Daoy (cell line): Measurements from ENCODE around the gene TBC1D12. TPM values are rescaled to one million over a fixed set of nuclear protein-coding genes. Genes with fewer than 3 reads are reported as not detected.
A peak's percentile ranks its signal among the peaks of the same experiment; 100 is the strongest.
"Not testable (repeated sequence)": the region's sequence is repeated elsewhere in the genome, so short reads cannot be mapped to it uniquely, and the experiment has no call there.

Source experiments
- DNase-seq: peaks from one replicate; pipeline ENCODE4 v3.0.0-alpha.2; 2015; ENCODE audit warnings: low read depth
- total RNA-seq: library from RNA; depleted of rRNA; stranded (reverse); fragments of >200 nt; shearing (Covaris generic); gene quantifications from 2 replicates; pipeline ENCODE4 v1.2.3, GENCODE V29; 2014

The TBC1D12 gene
- total RNA-seq, 1 experiment from 2014 or later = 8.1 TPM

DNA sequence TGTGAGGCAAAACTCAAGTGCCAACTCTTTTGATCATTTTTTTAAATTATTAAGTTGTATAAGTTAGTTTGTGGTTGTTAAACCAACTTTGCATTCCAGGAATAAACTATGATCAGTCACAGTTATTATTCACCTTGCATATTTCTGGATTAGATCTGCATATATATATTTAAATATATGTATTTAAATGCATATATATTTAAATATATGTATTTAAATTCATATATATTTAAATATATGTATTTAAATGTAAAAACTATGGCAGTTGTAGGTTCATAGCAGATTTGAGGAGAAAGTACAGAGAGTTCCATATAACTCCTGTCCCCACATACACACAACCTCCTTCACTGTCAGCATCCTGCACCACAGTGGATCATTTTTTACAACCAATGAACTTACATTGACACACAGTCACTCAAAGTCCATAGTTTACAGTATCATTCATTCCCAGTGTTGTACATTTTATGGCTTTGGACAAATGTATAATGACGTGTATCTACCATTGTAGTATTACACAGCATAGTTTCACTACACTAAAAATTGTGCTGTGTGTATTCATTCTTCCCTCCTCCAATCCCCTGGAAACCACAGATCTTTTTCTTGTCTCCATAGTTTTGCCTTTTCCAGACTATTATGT is 49.7 kb downstream of the TBC1D12 start:
- no peak for DNase-seq

DNA sequence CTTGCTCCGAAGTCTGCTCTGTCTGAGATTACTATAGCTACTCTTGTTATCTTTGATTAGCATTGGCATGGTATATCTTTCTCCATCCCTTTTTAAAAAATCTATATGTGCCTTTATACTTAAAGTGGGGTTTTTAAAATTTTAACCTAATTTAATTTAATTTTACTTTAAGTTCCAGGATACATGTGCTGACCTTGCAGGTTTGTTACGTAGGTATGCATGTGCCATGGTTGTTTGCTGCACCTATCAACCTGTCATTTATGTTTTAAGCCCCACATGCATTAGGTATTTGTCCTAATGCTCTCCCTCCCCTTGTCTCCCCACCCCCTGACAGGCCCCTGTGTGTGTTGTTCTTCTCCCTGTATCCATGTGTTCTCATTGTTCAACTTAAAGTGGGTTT is 54.6 kb downstream of the TBC1D12 start:
- DNase-seq = no peak

DNA sequence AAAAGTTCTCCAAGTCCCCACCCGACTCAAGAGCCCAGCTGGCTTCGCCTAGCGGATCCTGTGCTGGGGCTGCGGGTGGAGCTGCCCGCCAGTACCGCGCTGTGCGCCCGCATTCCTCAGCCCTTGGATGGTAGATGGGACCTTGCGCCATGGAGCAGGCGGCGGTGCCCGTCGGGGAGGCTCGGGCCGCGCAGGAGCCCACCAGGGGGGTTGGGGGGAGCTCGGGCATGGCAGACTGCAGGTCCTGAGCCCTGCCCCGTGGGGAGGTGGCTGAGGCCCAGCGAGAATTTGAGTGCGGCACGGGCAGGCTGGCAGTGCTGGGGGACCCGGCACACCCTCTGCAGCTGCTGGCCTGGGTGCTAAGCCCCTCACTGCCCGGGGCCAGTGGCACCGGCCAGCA is 57.0 kb downstream of the TBC1D12 start:
- DNase-seq = no peak

DNA sequence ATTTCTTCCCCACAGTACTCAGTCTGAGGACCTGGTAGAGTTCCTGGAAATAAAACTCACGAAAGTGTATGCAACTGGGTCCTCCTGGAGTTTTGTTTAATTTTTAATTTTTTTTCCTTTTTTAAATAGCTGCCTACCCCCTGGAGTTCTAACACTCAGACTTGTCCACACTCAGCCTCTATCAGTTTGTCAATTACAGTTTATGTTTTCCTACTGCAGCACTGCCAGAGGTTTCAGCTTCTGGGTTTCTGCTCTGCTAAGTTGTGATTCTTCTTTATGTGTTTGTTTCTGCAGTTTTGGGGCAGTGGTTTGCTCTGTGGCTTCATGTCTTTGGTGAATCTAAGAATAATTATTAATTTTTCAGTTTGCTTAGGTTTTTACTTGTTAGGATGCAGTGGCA is 59.2 kb downstream of the TBC1D12 start:
- no peak for DNase-seq

DNA sequence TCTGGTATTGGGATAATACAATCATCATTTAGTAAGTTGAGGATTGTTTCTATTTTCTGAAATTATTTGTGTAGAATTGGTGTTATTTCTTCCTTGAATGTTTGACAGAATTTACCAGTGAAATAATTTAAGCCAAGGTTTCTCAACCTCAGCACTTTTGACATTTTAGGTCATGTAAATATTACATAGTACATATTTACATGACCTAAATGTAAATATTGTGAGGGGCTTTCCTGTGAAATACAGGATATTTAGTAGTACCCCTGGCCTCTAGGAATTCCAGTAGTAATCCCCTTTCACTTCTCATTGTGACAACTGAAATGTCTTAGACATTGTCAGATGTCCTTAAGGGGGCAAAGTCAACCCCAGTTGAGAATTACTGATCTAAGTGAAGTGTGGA is 59.8 kb downstream of the TBC1D12 start:
- DNase-seq = no peak

DNA sequence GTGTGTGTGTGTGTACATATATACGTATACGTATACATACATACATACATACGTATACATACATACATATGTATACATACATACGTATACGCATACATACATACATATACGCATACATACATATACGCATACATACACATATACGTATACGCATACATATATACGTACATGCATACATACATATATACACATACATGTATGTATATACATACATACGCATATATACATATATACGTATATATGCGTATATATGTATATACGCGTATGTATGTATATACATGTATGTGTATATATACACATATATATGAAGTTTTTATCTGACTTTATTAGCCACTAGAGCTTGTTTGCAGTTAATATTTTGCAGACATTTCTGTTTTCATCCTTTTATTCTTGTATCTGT is 63.3 kb downstream of the TBC1D12 start:
- no peak for DNase-seq

DNA sequence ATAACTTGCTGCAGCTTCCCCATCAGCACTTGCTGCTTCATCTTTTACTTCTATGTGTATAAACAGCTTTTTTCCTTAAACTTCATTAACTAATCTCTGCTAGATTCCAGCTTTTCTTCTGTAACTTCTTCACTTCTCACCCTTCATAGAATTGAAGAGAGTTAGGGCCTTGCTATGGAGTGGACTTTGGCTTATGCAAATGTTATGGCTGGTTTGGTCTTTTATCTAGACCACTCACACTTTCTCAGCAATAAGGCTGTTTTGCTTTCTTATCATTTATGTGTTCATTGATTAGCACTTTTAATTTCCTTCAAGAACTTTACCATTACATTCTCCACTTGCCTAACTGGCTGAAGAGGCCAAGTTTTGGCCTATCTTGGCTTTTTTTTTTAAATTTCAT is 79.1 kb downstream of the TBC1D12 start:
- DNase-seq = no peak

DNA sequence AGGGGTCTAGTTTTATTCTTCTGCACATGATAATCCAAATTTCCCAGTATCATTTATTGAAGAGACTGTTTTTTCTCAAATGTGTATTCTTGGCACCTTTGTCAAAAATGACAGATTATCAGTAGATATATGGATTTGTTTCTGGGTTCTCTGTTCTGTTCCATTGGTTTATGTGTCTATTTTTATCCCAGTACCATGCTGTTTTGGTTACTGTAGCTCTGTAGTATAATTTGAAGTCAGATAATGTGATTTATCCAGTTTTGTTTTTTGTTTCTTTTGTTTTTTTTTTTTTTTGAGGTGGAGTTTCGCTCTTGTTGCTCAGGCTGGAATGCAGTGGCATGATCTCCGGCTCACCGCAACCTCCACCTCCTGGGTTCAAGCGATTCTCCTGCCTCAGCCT is 81.6 kb downstream of the TBC1D12 start:
- no peak for DNase-seq

DNA sequence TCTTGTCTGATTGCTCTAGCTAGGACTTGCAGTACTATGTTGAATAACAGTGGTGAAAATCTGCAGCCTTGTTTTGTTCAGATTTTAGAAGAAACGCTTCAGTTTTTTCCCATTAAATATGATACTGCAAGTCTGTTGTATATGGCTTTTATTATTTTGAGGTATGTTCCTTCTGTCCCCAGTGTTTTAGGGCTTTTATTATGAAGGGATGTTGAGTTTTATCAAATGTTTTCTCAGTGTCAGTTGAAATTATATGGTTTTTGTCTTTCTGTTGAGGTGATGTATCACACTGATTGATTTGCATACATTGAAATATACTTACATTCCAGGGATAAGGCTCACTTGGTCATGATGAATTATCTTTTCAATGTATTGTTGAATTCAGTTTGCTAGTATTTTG is 82.8 kb downstream of the TBC1D12 start:
- DNase-seq = no peak

DNA sequence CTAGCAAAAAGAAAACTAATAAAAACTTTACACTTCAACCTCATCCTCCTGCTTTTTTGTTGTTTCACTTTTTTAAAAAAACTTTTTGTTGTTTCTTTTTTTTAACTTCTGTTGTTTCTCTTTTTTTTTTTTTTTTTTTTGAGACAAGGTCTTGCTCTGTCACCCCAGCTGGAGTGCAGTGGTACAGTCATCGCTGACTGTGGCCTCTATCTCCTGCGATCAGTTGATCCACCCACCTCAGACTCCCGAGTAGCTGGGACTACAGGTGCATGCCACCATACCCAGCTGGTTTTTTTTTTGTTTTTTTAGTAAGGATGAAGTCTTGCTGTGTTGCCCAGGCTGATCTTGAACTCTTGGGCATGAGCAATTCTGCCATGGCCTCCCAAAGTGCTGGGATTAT is 85.2 kb downstream of the TBC1D12 start:
- no peak for DNase-seq

DNA sequence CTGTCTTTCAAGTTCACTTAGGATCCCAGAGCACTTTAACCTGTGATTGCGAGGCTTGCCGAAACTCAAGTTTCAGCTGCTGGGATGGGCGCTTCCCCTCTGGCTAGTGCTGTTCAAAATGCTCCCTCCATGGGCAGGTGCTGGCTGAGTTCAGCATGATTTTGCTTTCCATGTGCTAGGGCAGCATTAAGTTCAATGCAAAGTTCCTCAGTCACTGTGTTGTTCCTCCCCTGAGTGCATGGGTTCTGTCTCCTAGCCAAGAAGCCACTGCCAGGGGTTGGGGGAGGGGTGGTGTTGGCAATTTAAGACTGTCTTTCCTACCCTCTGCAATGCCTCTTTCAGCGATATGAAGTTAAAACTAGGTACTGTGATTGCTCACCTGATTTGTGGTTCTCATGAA is 86.8 kb downstream of the TBC1D12 start:
- DNase-seq = no peak

DNA sequence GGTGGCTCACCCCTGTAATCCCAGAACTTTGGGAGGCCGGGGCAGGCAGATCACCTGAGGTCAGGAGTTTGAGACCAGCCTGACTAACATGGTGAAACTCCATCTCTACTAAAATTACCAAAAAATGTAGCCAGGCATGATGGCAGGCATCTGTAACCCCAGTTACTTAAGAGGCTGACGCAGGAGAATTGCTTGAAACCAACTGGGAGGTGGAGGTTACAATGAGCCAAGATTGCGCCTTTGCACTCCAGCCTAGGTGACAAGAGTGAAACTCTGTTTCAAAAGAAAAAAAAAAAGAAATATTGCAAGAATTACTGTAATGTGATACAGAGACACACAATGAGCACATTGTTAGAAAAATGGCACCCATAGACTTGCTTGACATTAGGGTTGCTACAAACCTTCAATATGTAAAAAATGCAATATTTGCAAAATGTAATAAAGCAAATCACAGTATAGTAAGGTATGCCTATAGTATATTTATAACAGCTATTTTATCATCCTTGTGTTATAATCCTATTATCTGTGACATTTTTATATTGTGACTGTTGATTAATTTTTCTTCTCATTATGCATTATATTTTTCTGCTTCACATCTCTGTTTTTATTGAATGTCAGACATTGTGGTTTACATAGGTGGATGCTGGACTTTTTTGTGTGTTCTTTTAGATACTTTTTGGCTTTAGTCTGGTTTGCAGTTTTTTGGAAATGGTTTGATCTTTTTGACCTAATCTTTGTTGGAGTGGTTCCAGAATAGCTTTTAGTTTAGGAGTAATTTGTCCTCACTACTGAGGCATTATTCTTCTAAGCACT is 87.8 kb downstream of the TBC1D12 start:
- DNase-seq = no peak

DNA sequence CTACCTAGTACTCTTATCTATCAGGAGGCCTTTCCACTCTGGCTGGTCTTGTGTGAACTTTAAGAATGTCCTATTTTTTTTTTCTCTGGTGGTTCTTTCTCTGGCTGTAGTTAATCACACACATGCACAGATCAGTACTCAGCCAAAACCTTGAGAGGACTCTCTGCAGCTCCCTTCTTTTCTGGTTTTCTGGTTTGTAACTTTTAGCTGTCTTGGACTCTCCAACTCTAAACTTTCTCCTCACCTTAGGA is 88.4 kb downstream of the TBC1D12 start:
- DNase-seq = no peak

DNA sequence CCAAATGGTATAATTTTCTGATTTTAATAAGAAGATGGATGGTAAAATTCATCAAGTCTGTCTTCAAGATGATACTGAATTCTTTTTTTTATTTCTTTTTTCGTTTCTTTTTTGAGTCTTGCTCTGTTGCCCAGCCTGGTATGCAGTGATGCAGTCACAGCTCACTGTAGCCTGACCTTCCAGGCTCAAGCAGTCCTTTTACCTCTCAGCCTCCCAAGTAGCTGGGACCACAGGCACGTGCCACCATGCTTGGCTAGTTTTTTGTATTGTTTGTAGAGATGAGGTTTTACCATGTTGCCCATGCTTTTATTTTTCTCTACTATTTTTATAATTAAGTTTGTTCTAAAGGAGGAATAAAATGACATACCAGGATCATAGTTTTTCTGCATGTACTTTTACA is 91.1 kb downstream of the TBC1D12 start:
- DNase-seq = no peak

DNA sequence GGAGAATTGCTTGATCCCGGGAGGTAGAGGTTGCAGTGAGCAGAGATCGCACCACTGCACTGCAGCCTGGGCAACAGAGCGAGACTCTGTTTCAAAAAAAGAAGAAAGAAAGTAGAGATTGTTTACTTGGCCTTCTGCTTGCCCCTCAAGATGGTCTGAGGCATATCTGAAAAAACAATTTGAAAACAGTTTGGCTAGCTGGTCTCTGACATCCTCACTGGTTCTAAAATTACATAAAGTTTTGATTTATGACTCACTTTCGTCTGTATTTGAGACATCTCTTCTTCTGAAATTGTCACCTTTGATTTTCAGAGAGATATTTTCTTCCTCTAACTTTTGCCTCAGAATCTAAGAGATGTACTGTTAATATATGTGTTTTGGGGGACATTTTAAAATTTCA is 93.7 kb downstream of the TBC1D12 start:
- no peak for DNase-seq

DNA sequence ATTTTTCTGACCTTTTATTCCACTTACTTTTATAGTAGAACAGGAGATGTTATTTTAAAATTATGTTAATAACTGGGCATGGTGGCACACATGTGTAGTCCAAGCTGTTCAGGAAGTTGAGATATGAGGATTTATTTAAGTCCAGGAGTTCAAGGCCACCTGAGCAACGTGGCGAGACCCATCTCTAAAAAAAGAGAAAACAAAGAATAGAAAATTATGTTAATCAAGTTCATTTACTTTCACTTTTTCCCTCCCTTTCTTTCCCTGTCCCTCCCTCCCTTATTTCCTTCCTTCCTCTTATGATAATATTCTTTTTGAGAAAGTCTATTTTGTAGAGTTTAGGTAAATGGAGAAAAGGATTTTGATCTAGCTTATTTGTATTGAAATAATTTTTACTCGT is 94.3 kb downstream of the TBC1D12 start:
- DNase-seq = no peak

DNA sequence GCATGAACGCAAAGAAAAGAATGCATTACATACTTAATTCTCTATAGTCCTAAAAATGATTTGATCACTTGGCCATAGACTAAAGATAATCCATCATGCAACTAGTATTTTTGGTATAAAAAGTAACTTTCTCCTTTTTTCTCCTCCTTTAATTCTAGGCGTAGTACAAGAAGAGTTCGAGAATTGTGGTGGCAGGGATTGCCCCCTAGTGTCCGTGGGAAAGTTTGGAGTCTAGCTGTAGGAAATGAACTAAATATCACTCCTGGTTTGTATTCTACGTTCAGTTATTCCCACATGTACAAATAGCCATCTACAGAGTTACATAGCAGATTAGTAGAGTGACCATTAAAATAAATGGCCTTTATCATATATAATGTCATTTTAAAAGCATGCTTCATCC is 97.7 kb downstream of the TBC1D12 start:
- DNase-seq = peak; percentile 3

DNA sequence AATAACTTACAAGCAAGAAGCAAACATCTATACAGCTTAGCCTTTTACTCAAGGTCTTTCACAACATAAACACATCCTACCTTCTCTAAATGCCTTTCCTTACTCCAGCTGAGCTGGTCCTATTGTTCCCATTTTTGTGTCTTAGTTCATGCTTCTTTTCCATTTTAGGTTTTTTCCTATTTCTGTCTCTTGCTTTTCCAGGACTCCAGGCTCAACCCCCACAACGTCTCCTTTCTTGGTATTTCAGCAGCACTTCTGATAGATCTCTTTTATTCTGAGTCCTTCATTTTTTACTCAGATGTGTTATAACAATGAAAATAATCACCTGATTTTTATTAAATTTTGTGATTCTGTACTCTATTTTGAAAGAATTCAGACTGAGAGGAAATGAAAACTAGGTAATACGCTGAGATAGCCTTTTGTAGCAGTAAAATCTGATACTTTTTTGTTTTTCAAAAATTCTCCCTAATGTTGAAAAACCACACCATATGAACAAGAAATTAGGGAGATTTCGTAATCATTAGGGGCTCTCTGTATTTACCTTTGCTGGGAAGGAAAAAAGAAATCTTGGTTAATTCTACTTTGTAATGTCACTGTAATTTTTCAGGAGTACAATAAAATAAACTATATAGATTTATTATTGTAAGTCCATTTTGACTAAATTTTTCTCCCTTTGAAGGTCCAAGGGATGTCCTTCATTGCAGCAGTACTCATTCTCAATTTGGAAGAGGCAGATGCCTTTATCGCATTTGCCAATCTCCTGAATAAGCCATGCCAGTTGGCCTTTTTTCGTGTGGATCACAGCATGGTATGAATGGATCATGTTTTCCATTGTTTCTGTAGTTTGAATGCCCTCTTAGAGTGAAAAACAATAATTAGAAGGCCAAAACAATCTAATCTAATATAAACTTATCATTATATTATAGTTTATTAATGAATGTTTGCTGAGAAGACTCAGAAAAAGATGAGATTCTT is 119.2 kb downstream of the TBC1D12 start:
- DNase-seq = no peak

DNA sequence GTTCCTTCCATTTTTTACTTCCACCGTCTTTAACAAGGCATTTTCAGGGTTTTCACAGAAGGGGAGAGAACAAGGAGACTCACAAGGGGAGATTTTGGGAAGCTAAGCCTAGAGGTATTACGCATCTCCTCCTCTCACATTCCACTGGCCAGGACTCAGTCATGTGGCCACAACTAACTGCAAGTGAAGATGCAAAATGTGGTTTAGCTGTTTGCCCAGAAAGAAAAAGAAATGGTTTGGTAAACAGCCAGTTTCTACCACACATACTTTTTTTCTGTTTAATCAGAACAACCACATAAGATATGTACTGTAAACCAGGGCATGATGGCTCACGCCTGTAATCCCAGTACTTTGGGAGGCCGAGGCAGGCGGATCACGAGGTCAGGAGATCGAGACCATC is 121.8 kb downstream of the TBC1D12 start:
- peak; percentile 6 for DNase-seq

DNA sequence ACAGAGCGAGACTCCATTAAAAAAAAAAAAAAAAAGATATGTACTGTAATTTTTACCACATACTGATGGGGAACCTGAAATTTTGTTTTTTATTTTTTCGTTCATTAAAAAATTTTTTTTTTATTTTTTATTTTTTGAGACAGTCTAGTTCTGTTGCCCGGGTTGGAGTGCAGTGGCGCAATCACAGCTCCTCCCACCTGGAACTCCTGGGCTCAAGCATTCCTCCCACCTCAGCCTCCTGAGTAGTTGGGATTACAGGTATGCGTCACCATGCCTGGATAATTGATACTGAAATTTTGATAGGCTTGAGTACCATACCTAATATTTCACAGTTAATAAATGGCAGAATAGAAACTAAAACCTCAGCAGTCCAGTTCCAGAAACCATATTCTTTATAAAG is 122.4 kb downstream of the TBC1D12 start:
- no peak for DNase-seq

DNA sequence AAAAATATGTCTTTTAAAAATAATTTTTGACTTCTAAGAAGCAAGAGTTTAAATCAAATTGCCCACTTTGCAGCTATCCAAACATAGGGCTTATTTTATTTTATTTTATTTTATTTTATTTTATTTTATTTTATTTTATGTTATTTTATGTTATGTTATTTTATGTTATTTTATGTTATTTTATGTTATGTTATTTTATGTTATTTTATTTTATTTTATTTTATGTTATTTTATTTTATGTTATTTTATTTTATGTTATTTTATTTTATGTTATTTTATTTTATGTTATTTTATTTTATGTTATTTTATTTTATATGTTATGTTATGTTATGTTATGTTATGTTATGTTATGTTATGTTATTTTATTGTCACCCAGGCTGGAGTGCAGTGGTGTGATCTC is 129.2 kb downstream of the TBC1D12 start:
- DNase-seq = not testable (repeated sequence)

DNA sequence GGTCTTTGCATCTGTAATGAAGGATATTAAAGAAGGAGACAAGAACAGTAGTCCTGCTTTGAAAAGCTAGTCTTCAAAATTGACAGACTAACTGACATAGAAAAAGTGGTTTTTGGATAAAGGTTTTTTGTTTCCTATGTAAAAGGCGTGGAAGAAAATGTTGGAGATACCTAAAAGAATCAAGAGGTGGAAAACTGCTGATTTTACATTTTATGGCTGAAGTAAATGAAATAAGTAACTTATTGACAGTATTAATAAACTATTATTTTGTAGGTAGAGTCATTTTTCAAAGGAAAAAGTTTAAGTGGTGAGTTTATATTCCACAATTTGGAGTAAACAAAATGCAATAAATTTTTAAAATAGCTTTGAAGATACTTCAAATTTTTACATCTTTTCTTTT is 130.7 kb downstream of the TBC1D12 start:
- no peak for DNase-seq

DNA sequence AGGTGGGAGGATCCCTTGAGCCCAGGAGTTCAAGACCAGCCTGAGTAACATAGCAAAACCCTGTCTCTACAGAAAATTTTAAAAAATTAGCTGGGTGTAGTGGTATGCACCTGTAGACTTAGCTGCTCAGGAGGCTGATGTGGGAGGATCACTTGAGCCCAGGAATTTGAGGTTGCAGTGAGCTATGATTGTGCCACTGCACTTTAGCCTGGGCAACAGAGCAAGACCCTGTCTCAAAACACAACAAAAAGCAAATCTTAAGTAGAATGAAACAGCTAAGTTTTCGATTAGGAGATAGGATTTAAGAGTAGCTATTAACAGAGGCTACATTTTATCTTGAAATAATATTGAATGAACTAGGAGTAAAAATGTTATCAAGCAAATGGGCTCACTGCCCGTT is 139.9 kb downstream of the TBC1D12 start:
- not testable (repeated sequence) for DNase-seq
